ENCODE results near the gene AGAP1. TPM values are rescaled to one million over a fixed set of nuclear protein-coding genes. Genes with fewer than 3 reads are reported as not detected.
"Not testable (repeated sequence)": the region's sequence is repeated elsewhere in the genome, so short reads cannot be mapped to it uniquely, and the experiment has no call there.

The AGAP1 gene
- polyA plus RNA-seq, 1 donor from 2014 or later = 17.4 TPM

GRCh38 chr2:235946590-235946989 lies 452.7 kb downstream of the AGAP1 start:
- Histone ChIP-seq H3K9me2 (ENCODE audit: insufficient read depth, low read length) (no peaks in the 10 kb centered on the region), H3K9me3 (ENCODE audit: low read length) (no peaks in the 10 kb centered on the region), H3K27me3 (ENCODE audit: insufficient read depth, low read depth, low read length) (no peaks in the 10 kb centered on the region), H3K79me2 (replicated peaks; ENCODE audit: insufficient read depth, low read length) (no peaks in the 10 kb centered on the region), H3K4me3 (ENCODE audit: low read length) (no peak overlapping the region), H2AFZ (ENCODE audit: low read depth, low read length) (no peak overlapping the region), H3K9ac (ENCODE audit: low read length) (no peak overlapping the region), H3K36me3 (ENCODE audit: insufficient read depth, low read length) (peaks cover 4% of the 10 kb centered on the region), H4K20me1 (ENCODE audit: insufficient read depth) (no peaks in the 10 kb centered on the region), H3K4me2 (ENCODE audit: low read length) (no peak overlapping the region), H3F3A (ENCODE audit: insufficient read depth, low read length, poor library complexity, severe bottlenecking) (no peaks in the 10 kb centered on the region), H3K27ac (ENCODE audit: low read length) (no peak overlapping the region)
- TF ChIP-seq MXI1 (conservative IDR thresholded peaks at IDR 0.05; ENCODE audit: poor library complexity, severe bottlenecking) (no peak), POLR2AphosphoS5 (IDR thresholded peaks at IDR 0.05) (no peak), SMC3 (conservative IDR thresholded peaks at IDR 0.05; ENCODE audit: poor library complexity) (no peak), TAF1 (IDR thresholded peaks at IDR 0.05; ENCODE audit: low read depth) (no peak), REST (IDR thresholded peaks at IDR 0.05; ENCODE audit: borderline replicate concordance) (no peak), CTCF (IDR thresholded peaks at IDR 0.05; ENCODE audit: poor library complexity, severe bottlenecking) (no peak), EZH2 (IDR thresholded peaks at IDR 0.05; ENCODE audit: borderline replicate concordance, insufficient read depth, low read length, poor library complexity, severe bottlenecking) (no peak), RAD21 (conservative IDR thresholded peaks at IDR 0.05) (no peak), EP300 (conservative IDR thresholded peaks at IDR 0.05; ENCODE audit: poor library complexity, severe bottlenecking) (no peak)

GRCh38 chr2:235947055-235947454 lies 453.2 kb downstream of the AGAP1 start:
- H3K9me2 ChIP-seq (ENCODE audit: insufficient read depth, low read length); H3K27ac ChIP-seq (ENCODE audit: low read length); H3K9me3 ChIP-seq (ENCODE audit: low read length); H2AFZ ChIP-seq (ENCODE audit: low read depth, low read length); H3F3A ChIP-seq (ENCODE audit: insufficient read depth, low read length, poor library complexity, severe bottlenecking); H3K79me2 ChIP-seq (replicated peaks; ENCODE audit: insufficient read depth, low read length); H4K20me1 ChIP-seq (ENCODE audit: insufficient read depth); H3K9ac ChIP-seq (ENCODE audit: low read length); H3K4me2 ChIP-seq (ENCODE audit: low read length); H3K27me3 ChIP-seq (ENCODE audit: insufficient read depth, low read depth, low read length); H3K36me3 ChIP-seq (ENCODE audit: insufficient read depth, low read length); H3K4me3 ChIP-seq (ENCODE audit: low read length): not testable (repeated sequence)

Measured in neural cell (in vitro differentiated cells).